ENCODE results near the gene PEAR1.

- TF ChIP-seq, protein P1, sequence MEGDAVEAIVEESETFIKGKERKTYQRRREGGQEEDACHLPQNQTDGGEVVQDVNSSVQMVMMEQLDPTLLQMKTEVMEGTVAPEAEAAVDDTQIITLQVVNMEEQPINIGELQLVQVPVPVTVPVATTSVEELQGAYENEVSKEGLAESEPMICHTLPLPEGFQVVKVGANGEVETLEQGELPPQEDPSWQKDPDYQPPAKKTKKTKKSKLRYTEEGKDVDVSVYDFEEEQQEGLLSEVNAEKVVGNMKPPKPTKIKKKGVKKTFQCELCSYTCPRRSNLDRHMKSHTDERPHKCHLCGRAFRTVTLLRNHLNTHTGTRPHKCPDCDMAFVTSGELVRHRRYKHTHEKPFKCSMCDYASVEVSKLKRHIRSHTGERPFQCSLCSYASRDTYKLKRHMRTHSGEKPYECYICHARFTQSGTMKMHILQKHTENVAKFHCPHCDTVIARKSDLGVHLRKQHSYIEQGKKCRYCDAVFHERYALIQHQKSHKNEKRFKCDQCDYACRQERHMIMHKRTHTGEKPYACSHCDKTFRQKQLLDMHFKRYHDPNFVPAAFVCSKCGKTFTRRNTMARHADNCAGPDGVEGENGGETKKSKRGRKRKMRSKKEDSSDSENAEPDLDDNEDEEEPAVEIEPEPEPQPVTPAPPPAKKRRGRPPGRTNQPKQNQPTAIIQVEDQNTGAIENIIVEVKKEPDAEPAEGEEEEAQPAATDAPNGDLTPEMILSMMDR (IDR thresholded peaks at IDR 0.05; ENCODE audit: insufficient read depth, low read length) = no peak
- no peak for TF ChIP-seq REST (IDR thresholded peaks at IDR 0.05; ENCODE audit: insufficient replicate concordance, low read depth)
- no peak for TF ChIP-seq POLR2AphosphoS5 (IDR thresholded peaks at IDR 0.05; ENCODE audit: low read depth)
- TF ChIP-seq GABPA (IDR thresholded peaks at IDR 0.05; ENCODE audit: low read depth) = no peak
Measured at GRCh38 chr1:156881663-156882062, 11.9 kb upstream of the PEAR1 start.
